ENCODE data around the gene CATSPERZ.

GRCh38 chr11:64297699-64298358 is 2.3 kb upstream of the CATSPERZ start:
- TF ChIP-seq POLR2A (IDR thresholded peaks at IDR 0.05; ENCODE audit: low read length) (no peak), GATA1 (IDR thresholded peaks at IDR 0.05; ENCODE audit: low read depth, low read length) (no peak)
